GM12878 (cell line): Measurements from ENCODE around the gene WFDC6. TPM values are rescaled to one million over a fixed set of nuclear protein-coding genes. Genes with fewer than 3 reads are reported as not detected.

Source experiments
- ETV6 ChIP-seq, 2 experiments: fragments of 450-650 bp in 1 of 2; IDR thresholded peaks in 1 of 2; conservative IDR thresholded peaks in 1 of 2; 2 replicates each; pipeline ENCODE4 v1.6.1; 2014; ENCODE audit warnings: antibody characterized with exemption in 1 of 2, borderline replicate concordance in 1 of 2, low read depth in 1 of 2, mild to moderate bottlenecking in 1 of 2, moderate library complexity in 1 of 2
- RAD51 ChIP-seq: fragments of 450-650 bp; IDR thresholded peaks from 2 replicates; pipeline ENCODE4 v1.6.1; 2016; ENCODE audit warnings: moderate library complexity, mild to moderate bottlenecking, inconsistent platforms
- SMARCA5 ChIP-seq: fragments of 450-650 bp; IDR thresholded peaks from 2 replicates; pipeline ENCODE4 v1.6.1; 2017; ENCODE audit warnings: mild to moderate bottlenecking
- polyA plus RNA-seq, 11 experiments: library from polyadenylated mRNA; depleted of rRNA in 4 of 11; unstranded in 6 of 11; stranded (reverse) in 5 of 11; fragments of >200 nt; fragmentation: Nextera tagmentation in 4 of 11; fragmentation: Illumina TruSeq in 1 of 11; extraction: Ambion mirVana in 4 of 11; extraction: Trizol in 1 of 11; gene quantifications; 1 replicate in 1 of 11; 2 replicates in 10 of 11; pipeline versions ENCODE4 v1.2.1 to v1.2.3, GENCODE V29; 2011 to 2016; ENCODE audit warnings: inconsistent platforms in 2 of 11, missing spikeins in 2 of 11, low read depth in 1 of 11
- total RNA-seq, 4 experiments: library from RNA; depleted of rRNA in 3 of 4; stranded (reverse); fragments of >200 nt in 3 of 4; fragmentation: Illumina TruSeq in 1 of 4; extraction: Trizol in 1 of 4; gene quantifications; 2 replicates each; pipeline versions ENCODE4 v1.2.1 to v1.2.3, GENCODE V29; 2013 to 2021
- TF ChIP-seq, protein P1 (sequence below): IDR thresholded peaks from 2 replicates; pipeline ENCODE4 v1.6.1; 2012; ENCODE audit warnings: improper control_type of control experiment, low read depth, low read length; ENCODE audit not compliant: insufficient replicate concordance
- TF ChIP-seq, protein P2 (sequence below): fragments of 450-650 bp; IDR thresholded peaks from 2 replicates; pipeline ENCODE4 v1.6.1; 2017; ENCODE audit warnings: mild to moderate bottlenecking, moderate library complexity
- TF ChIP-seq, protein P3 (sequence below): IDR thresholded peaks from 2 replicates; pipeline ENCODE4 v1.6.1; 2012; ENCODE audit warnings: low read length, inconsistent platforms

WFDC6 gene
- total and polyA plus RNA-seq, 10 of the 15 experiments (the other 5 are each of a cell fraction or from before 2014, with no cell fraction given) = not detected

DNA sequence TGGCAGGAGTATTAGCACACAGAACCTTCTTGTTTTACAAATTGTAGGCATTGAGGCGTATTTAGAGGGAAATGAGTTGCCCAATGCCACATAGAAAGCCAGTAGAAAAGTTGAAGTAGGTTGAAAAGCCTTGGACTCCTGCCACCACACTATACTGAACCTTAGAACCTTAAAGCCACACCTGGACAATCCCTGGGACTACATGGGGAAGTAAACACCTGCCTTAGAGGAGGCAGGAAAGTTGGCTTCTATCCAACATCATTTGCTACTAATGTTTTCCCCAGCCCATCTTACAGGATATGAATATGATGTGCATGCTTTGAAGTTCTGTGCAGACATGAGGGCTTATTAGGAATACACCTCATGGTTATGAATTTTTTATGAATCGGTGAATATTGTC lies 13.2 kb upstream of the WFDC6 start (continued):
- TF ChIP-seq SMARCA5 (no peak), RAD51 (no peak), ETV6 (conservative IDR thresholded peaks at IDR 0.05 in 1 of 2, IDR thresholded peaks at IDR 0.05 in 1 of 2; ENCODE audit: borderline replicate concordance in 1 of 2, low read depth in 1 of 2) (no peak)
- TF ChIP-seq, protein P1, sequence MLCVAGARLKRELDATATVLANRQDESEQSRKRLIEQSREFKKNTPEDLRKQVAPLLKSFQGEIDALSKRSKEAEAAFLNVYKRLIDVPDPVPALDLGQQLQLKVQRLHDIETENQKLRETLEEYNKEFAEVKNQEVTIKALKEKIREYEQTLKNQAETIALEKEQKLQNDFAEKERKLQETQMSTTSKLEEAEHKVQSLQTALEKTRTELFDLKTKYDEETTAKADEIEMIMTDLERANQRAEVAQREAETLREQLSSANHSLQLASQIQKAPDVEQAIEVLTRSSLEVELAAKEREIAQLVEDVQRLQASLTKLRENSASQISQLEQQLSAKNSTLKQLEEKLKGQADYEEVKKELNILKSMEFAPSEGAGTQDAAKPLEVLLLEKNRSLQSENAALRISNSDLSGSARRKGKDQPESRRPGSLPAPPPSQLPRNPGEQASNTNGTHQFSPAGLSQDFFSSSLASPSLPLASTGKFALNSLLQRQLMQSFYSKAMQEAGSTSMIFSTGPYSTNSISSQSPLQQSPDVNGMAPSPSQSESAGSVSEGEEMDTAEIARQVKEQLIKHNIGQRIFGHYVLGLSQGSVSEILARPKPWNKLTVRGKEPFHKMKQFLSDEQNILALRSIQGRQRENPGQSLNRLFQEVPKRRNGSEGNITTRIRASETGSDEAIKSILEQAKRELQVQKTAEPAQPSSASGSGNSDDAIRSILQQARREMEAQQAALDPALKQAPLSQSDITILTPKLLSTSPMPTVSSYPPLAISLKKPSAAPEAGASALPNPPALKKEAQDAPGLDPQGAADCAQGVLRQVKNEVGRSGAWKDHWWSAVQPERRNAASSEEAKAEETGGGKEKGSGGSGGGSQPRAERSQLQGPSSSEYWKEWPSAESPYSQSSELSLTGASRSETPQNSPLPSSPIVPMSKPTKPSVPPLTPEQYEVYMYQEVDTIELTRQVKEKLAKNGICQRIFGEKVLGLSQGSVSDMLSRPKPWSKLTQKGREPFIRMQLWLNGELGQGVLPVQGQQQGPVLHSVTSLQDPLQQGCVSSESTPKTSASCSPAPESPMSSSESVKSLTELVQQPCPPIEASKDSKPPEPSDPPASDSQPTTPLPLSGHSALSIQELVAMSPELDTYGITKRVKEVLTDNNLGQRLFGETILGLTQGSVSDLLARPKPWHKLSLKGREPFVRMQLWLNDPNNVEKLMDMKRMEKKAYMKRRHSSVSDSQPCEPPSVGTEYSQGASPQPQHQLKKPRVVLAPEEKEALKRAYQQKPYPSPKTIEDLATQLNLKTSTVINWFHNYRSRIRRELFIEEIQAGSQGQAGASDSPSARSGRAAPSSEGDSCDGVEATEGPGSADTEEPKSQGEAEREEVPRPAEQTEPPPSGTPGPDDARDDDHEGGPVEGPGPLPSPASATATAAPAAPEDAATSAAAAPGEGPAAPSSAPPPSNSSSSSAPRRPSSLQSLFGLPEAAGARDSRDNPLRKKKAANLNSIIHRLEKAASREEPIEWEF = no peak
- TF ChIP-seq, protein P2, sequence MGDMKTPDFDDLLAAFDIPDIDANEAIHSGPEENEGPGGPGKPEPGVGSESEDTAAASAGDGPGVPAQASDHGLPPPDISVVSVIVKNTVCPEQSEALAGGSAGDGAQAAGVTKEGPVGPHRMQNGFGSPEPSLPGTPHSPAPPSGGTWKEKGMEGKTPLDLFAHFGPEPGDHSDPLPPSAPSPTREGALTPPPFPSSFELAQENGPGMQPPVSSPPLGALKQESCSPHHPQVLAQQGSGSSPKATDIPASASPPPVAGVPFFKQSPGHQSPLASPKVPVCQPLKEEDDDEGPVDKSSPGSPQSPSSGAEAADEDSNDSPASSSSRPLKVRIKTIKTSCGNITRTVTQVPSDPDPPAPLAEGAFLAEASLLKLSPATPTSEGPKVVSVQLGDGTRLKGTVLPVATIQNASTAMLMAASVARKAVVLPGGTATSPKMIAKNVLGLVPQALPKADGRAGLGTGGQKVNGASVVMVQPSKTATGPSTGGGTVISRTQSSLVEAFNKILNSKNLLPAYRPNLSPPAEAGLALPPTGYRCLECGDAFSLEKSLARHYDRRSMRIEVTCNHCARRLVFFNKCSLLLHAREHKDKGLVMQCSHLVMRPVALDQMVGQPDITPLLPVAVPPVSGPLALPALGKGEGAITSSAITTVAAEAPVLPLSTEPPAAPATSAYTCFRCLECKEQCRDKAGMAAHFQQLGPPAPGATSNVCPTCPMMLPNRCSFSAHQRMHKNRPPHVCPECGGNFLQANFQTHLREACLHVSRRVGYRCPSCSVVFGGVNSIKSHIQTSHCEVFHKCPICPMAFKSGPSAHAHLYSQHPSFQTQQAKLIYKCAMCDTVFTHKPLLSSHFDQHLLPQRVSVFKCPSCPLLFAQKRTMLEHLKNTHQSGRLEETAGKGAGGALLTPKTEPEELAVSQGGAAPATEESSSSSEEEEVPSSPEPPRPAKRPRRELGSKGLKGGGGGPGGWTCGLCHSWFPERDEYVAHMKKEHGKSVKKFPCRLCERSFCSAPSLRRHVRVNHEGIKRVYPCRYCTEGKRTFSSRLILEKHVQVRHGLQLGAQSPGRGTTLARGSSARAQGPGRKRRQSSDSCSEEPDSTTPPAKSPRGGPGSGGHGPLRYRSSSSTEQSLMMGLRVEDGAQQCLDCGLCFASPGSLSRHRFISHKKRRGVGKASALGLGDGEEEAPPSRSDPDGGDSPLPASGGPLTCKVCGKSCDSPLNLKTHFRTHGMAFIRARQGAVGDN = no peak
- TF ChIP-seq, protein P3, sequence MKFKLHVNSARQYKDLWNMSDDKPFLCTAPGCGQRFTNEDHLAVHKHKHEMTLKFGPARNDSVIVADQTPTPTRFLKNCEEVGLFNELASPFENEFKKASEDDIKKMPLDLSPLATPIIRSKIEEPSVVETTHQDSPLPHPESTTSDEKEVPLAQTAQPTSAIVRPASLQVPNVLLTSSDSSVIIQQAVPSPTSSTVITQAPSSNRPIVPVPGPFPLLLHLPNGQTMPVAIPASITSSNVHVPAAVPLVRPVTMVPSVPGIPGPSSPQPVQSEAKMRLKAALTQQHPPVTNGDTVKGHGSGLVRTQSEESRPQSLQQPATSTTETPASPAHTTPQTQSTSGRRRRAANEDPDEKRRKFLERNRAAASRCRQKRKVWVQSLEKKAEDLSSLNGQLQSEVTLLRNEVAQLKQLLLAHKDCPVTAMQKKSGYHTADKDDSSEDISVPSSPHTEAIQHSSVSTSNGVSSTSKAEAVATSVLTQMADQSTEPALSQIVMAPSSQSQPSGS = no peak
- TF ChIP-seq, all 136 proteins: peak for 0
